ENCODE data around the gene TSC1.
A peak's percentile ranks its signal among the peaks of the same experiment; 100 is the strongest.
"Not testable (repeated sequence)": the region's sequence is repeated elsewhere in the genome, so short reads cannot be mapped to it uniquely, and the experiment has no call there.

Gene TSC1

GRCh38 chr9:132944294-132945185, at the start of gene TSC1:
Gene TSC1, minus strand, starts transcription at chr9:132944616. Its CDS starts 15,744 bp downstream, at chr9:132928872.
- DNase-seq: peak; percentile 96 to 98 (median 98)

DNA sequence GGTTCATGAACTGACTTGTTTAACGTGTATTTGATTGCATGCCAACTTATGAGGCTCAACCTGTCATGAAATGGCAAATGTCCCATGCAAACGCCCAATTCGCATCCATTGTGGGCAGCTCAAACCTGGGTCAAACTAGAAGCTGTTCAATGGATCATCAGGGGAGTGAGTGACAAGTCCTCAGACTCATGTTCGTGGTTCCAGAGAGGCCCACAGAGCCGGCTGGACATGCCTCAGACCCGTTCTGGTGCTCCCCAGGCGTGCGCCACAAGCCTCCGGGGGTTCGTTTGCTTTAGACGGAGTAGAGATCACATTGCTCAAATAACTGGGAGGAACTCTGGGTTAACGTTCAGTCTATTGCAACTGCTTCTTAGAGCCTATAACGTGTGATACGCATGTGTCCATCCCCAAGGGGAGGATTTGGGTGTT, 49.1 kb upstream of the TSC1 start:
- no peak for DNase-seq

- no peak for DNase-seq
Measured at GRCh38 chr9:132991351-132992300, 47.2 kb upstream of the TSC1 start.

DNA sequence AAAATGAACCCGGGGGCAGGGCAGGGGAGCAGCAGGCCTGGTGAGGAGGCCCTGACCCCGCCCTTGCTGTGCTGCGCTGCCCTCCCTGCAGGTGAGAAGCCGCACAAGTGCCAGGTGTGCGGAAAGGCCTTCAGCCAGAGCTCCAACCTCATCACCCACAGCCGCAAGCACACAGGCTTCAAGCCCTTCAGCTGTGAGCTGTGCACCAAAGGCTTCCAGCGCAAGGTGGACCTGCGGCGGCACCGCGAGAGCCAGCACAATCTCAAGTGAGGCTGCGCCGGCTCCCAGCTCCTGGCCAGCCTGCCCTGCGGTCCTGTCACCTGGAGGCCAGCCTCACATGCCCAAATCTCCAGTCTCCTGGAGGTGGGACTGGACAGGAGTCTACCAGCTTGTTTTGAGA, 46.4 kb upstream of the TSC1 start:
- DNase-seq: no peak

- not testable (repeated sequence) for DNase-seq
Measured at GRCh38 chr9:132989998-132990557, 45.7 kb upstream of the TSC1 start.

DNA sequence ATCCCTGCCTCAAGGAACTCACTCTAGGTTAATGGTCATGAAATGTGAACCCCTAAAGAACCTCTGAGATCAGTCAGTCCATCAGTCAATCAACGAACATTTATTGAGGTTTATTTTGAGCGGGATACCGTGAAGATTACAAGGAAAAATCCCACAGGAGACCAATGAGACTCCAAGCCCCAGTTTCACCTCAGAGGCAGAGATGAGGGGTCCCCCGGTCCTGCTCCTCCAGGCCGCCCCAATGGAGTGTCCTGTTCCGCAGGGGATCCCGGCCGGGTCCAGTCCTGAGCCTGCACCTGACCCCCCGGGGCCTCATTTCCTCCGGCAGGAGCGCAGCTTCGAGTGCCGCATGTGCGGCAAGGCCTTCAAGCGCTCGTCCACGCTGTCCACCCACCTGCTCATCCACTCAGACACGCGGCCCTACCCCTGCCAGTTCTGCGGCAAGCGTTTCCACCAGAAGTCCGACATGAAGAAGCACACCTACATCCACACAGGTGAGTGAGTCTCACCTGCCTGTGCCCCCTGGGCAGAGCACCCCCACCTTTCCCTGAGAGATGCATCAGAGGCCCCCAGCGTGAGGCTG, 45.1 kb upstream of the TSC1 start:
- DNase-seq: no peak

DNA sequence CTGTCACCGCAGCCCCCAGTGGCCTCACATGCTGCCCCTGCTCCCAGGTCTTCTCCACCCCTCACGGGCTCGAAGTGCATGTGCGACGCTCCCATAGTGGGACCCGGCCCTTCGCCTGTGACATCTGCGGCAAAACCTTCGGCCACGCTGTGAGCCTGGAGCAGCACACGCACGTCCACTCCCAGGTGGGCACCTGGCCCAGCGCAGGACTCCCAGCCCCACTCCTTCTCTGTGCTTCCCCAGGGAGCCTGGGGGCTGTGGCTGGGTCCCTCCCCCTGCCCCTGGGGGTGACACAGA, 44.5 kb upstream of the TSC1 start:
- no peak for DNase-seq

GRCh38 chr9:132988244-132989013, 44.0 kb upstream of the TSC1 start:
- DNase-seq: no peak

DNA sequence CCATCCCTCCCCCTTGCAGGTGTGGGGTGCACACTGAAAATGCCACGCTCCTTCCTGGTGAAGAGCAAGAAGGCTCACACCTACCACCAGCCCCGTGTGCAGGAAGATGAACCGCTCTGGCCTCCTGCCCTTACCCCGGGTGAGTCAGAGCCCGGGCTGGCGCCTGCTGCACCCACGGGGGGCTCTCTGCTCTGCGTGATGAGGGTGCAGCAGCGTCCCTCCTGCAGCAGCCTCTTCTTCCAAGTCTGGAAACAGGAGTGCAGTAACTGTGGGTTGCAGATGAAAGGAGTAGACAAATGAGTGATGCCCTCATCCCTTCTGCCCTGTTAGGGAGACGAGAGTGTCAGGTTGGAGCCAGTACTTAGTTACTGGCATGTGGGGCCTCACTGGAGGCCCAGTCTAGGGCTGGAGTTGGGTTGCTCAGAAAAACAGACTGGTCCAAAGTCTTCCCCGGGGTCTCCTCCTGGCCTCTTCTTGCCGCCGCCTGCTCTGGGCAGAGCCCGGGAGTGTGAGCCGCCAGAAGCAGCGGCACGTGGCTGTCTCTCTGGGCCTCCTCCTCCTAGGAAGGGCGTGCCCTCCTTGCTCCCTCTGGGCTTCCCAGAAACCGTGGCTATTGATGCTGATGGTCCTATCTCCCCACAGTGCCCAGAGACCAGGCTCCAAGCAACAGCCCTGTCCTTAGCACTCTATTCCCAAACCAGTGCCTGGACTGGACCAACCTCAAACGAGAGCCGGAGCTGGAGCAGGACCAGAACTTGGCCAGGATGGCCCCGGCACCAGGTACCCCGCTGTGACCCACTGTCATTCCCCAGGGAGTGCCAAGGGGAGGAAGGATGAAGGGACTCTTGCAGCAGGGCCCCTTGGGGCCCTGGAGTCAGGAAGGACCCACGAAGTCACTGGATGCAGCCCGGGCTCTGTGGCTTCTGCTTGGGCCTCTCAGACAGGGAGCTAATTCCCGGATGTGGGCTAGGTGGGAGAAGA, 42.5 kb upstream of the TSC1 start:
- DNase-seq: no peak

- no peak for DNase-seq
Measured at GRCh38 chr9:132986114-132986513, 41.7 kb upstream of the TSC1 start.

DNA sequence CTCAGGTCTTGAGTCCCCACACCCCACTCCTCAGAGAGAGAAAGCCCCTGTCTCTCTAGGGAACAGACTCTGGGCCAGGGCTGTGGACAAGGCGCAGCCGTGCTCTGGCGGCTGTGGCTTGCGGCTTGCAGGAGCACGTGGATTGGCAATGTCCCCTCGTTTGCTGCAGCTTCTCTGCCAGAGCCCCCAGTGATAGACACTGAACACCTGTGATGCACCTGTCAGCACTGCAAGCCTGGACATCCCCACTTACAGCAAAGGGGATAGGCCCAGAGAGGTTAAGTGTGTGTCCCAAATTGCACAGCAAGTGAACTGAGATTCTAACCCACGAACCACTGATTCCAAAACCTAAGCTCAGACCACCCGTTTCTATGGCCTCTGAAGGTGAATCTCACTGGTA, 41.1 kb upstream of the TSC1 start:
- no peak for DNase-seq

DNA sequence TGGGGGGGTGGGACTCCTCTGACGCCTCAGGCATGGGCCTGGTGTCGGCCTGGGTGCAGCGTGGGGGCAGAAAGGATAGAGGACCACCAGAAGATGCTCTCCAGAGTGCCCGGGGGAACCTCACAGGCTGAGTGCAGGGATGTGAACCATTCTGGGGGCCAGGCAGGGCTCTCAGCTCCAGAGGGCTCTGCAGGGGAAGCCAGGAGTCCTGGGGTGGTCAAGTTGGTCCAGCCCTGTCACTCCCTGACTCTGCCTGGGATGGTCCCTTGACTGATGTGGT, 40.6 kb upstream of the TSC1 start:
- DNase-seq: no peak

DNA sequence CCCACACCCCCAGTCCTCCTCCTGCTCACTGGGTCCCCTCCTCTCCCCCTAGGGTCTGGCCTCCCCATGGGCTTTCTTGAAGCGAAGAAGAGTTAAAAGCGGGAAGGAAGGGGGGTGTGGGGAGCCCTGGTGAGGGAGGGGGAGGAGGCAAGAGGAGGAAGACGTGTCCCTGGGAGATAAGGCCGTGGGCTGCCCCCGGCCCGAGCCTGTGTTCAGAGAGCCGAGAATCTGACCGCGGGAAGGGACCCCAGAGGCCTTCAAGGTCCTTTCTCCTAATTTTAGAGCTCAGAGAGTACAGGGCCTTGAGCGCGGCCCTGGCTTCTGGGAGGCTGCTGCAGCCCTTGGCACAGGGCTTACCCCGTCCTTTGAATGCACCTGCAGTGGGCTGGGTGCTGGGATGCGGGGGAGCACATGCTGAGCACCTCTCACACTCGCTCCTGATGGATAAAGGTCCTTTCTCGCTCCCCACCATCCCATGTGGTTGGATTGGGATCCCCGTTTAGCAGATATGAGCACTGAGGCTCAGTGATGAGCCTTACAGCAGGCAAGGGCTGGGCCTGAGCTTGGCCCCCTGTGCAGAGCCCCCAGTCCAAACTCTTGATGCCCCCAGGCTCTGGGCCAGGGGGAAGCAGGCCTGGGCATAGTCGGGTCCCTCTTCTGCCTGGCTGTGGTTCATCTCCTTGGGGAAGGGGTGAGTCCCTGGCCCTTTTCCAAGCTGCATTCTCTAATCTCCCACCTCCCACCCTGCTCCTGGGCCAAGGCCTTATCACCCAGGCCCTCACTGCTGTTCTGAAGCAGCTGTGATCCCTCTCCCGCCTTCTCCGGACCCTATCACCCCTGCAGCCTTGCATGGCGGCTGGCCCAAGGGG, 40.0 kb upstream of the TSC1 start:
- no peak for DNase-seq

DNA sequence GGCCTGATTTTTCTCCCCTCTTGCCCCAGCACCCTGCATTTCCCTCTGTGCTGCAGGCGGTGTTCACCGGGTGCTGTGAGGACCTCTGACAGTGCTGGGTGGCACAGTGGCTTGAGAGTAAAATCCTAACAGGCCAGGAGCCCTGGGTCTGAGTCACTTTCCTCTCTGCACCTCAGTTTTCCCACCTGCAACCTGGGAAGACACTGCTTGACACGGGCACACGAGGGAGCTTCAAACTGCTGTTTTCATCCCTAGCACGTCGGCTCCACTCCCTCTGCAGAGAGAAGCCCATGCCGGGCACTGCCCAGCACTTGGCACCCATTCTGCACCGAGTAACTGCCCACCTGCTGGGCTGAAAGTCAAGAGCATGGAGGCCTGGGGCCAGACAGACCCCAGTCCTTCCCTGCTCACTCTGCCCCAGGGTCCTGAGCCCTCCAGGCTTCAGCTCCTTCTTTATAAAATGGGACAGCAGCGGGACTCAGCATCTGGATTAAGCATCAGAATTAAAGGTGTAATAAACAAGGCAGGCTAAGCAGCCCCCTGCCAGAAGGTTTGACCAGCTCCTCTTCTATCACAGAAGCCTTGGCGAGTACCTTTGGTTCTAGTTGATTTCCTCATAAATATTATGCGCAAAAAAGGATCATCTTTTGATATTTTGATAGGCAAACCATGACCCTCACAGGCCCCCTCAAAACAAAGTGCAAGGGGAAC, 39.2 kb upstream of the TSC1 start:
- no peak for DNase-seq

DNA sequence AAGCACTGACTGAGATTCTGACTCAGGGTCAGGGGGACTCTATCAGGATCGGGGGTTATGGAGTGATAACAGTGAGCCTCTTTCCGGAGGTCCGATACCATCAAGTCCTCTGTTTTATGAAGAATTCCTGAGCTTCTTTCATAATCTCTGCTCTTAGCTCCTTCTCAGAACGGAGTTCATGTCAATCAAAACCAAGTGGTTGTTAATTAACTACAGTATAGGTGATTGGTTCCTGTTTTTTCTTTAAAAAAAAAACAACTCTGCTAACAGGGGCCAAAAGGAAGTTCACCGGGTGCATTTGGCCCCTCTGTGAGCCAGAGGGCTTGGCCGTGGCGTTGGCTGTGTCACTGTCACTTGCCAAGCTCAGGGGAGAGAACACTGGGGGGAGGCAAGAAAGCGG, 38.0 kb upstream of the TSC1 start:
- DNase-seq: no peak

DNA sequence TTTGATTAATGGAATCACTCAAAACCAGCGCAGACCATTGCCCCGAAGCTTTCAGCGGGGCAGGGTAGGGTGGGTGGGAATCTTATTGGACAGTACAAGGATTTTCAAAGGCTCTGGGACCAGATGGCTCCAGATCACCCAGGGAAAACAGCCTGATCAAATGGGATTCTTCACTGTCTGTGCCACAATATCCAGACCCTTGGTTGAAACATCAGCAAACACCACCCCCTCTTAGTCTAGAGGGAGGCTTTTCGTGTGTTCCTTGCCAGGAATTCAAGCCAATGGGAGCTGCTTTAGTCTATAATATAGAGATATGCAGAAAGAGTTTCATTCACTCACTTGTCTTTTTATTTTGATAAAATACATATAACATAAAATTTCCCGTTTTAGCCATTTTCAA, 35.7 kb upstream of the TSC1 start:
- no peak for DNase-seq

DNA sequence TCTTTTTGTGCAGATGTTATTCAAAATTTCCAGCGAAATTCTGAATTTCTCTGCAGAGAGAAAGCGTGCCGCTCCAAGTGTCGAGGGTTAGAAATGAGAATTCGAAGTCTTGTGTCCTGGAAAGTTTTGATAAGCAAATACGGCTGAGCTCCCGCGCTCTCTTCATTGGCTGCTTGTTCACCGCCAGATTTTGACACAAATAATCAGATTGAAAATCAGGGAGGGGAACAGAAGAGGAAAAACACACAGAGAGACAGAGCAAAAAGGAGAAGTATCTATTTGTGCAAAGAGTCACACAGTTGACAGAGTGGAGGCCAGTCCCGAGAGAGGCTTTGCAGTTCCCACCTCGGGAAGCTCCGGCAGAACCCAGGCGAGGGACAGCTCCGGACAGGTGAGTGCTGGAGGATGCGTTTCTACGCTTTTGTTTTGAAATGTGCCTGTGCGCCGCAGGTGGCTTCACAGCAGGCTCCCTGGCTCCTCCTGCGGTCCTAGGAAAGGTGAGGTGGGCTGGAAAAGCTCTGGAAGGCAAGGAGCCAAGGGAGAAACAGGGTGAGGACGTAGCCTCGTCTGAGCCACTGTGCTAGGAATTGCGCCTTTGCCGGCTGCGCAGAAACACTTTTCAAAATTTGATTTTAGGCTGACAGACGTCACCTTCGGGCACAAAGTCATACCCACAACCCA, 34.2 kb upstream of the TSC1 start, which contains the start of gene GFI1B:
Gene GFI1B (plus strand): TSS at position 244 of the 681 bp plus-strand sequence. CDS start 7,985 bp downstream, outside the sequence.
- DNase-seq: no peak

DNA sequence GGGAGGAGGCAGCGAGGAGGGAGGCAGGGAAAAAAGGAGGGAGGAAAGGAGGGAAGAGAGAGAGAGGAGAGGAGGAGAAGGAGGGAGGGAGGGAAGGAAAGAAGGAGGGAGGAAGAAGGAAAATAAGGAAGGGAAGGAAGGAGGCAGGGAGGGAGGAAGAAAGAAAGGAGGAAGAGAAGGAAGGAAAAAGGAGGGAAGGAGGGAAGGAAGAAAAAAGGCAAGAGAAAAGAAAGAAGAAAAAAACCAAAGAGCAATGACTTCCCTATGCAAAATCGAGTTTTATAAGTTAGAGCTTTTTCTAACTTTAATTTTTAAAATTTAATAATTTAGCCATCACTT, 33.7 kb upstream of the TSC1 start:
- DNase-seq: no peak

DNA sequence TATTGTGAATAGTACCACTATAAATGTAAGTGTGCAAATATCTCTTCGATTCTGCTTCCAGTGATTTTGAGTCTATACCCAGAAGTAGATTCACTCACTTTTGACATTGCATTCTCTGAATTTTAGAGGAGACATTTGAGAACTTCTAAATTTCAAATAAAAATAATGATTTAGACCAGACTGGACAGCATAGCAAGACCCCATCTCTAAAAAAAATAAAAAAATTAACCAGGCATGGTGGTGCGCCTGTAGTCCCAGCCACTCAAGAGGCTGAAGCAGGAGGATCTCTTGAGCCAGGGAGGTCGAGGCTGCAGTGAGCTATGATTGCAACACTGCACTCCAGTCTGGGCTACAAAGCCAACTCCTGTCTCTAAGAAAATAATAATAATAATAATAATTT, 32.2 kb upstream of the TSC1 start:
- no peak for DNase-seq

All from activated CD4-positive, CD25-positive, alpha-beta regulatory T cell (primary cell).